Thyroid gland (tissue), 4 donors: ENCODE results near the gene VSNL1. TPM values are rescaled to one million over a fixed set of nuclear protein-coding genes. Genes with fewer than 3 reads are reported as not detected.

Experiments used
- DNase-seq, 2 donors: peaks; one replicate each; pipeline ENCODE4 v3.0.0-alpha.2; 2019
- H3K27ac ChIP-seq, 3 donors: fragments of 200-600 bp; sonication (generic); 1 replicate in 2 of 3; 2 replicates in 1 of 3; pipeline ENCODE4 v1.5.1; 2016 to 2019; ENCODE audit warnings: mild to moderate bottlenecking in 1 of 3, moderate library complexity in 1 of 3
- H3K27me3 ChIP-seq: fragments of 200-600 bp; sonication (generic); one replicate; pipeline ENCODE4 v1.5.1; 2019
- H3K36me3 ChIP-seq, 2 donors: fragments of 200-600 bp; sonication (generic); one replicate each; pipeline ENCODE4 v1.5.1; 2016 to 2019
- H3K4me1 ChIP-seq, 2 donors: fragments of 200-600 bp; sonication (generic); one replicate each; pipeline ENCODE4 v1.5.1; 2017 to 2019
- H3K4me3 ChIP-seq, 3 donors: fragments of 200-600 bp; sonication (generic); replicated peaks in 1 of 3; 1 replicate in 2 of 3; 2 replicates in 1 of 3; pipeline ENCODE4 v1.5.1; 2016; ENCODE audit warnings: mild to moderate bottlenecking in 1 of 3
- H3K9me3 ChIP-seq: fragments of 200-600 bp; sonication (generic); one replicate; pipeline ENCODE4 v1.5.1; 2017
- POLR2A ChIP-seq, 2 donors: fragments of 450-650 bp; IDR thresholded peaks; one replicate each; pipeline ENCODE4 v1.6.1; 2017; ENCODE audit warnings: antibody characterized with exemption in 2 of 2, mild to moderate bottlenecking in 2 of 2, moderate library complexity in 1 of 2
- WGBS, 2 donors: methylation state at CpG; one replicate each; pipeline ENCODE4 v1.1.5; 2017; 5-methylcytosine and 5-hydroxymethylcytosine counted together
- intact Hi-C: fragments of 100-400 bp; cut with DNase I; formaldehyde crosslinking; loops from one replicate; pipeline ENCODE4 v1.15.1; 2023
- total RNA-seq, 4 donors: library from RNA; depleted of rRNA; stranded (reverse); fragments of >200 nt; gene quantifications; one replicate each; pipeline ENCODE4 v1.2.3, GENCODE V29; 2016
- TF ChIP-seq, protein P1 (sequence below), 6 experiments: fragments of 200-600 bp in 3 of 6; fragments of 450-650 bp in 3 of 6; sonication (generic) in 3 of 6; IDR thresholded peaks; one replicate each; pipeline ENCODE4 v1.5.1; 2016 to 2019; ENCODE audit warnings: antibody characterized with exemption in 6 of 6, mild to moderate bottlenecking in 2 of 6, inconsistent platforms in 1 of 6, moderate library complexity in 1 of 6

Gene VSNL1
- total RNA-seq, 4 donors from 2014 or later: 0.33 to 0.45 TPM; not detected in 2

DNA sequence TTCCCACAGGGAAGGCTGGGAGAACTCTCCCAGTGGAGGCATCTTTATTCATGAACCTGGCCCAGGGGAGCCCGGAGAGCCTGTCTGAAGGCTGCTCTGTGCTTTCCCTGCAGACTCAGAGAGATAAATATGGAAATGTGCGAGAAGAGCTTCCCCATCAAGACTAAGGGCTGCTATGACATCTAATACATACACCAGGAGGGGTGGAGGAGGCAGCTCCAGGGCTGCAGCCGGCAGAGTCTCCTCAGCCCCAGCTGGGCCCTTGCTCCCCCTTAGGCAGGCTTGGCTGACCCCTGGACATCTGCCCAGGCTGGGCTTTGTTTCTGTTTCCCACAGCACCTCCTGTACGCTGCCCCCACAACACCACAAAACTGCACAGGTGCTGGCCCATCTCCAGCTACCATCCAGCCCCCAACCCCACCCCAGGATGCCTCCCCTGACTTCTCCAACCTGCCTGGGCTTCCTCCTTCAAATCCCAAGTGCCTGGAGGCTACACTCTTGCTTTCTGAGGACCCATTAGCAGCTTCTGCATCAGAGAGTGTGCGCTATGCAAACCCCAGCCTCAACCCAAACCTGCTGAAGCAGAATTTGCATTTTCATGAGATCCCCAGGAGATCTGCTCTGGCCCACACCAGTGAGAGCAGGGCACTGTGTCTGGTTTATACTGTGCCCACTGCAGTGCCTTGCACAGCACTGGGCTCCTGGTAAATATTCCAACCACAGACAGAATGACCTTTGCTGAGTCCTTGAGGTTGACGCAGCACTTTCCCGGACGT is 96.8 kb downstream of the VSNL1 start:
- peak; percentile 25 to 28 for DNase-seq
- TF ChIP-seq POLR2A (IDR thresholded peaks at IDR 0.05): no peak
- TF ChIP-seq, protein P1, sequence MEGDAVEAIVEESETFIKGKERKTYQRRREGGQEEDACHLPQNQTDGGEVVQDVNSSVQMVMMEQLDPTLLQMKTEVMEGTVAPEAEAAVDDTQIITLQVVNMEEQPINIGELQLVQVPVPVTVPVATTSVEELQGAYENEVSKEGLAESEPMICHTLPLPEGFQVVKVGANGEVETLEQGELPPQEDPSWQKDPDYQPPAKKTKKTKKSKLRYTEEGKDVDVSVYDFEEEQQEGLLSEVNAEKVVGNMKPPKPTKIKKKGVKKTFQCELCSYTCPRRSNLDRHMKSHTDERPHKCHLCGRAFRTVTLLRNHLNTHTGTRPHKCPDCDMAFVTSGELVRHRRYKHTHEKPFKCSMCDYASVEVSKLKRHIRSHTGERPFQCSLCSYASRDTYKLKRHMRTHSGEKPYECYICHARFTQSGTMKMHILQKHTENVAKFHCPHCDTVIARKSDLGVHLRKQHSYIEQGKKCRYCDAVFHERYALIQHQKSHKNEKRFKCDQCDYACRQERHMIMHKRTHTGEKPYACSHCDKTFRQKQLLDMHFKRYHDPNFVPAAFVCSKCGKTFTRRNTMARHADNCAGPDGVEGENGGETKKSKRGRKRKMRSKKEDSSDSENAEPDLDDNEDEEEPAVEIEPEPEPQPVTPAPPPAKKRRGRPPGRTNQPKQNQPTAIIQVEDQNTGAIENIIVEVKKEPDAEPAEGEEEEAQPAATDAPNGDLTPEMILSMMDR (IDR thresholded peaks at IDR 0.05): no peak
- no peak overlapping the region for H3K4me3 ChIP-seq
- H3K36me3 ChIP-seq: no peaks in the 10 kb centered on the region
- WGBS, 2 donors: 53 to 74% methylated on average over 7 to 8 of the region's 8 CpGs
- intact Hi-C loops: no loop called here
- H3K27me3 ChIP-seq: no peaks in the 10 kb centered on the region
- no peaks in the 10 kb centered on the region for H3K9me3 ChIP-seq
- no peaks in the 10 kb centered on the region for H3K4me1 ChIP-seq
- H3K27ac ChIP-seq: no peak overlapping the region

DNA sequence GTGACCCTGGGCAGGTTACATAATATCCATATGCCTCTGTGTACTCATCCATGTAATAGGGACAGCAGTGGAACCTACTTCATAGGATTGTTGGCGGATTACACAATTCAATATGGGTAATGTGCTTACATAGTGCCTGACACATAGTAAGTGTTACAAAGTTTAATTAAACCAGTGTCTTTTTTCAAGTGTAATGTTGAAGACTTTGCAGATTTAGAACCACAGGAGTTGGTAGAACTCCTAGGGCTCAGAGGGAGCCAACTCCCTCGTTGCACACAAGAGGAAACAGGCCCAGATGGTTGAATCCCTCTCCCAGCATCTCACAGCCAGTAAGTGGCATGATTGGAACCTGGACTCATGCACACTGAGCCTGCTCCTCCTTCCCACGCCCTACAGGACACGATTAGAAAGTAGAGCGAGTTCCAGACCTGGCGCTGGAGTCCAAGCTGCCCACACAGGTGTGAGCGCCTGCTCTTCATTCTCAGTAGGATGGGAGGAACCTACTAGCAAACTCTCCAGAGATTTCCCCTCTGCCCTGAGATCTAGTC is 97.8 kb downstream of the VSNL1 start:
- no peak overlapping the region for H3K4me3 ChIP-seq
- no peak for DNase-seq
- H3K4me1 ChIP-seq: no peaks in the 10 kb centered on the region
- no peaks in the 10 kb centered on the region for H3K9me3 ChIP-seq
- TF ChIP-seq, protein P1 (IDR thresholded peaks at IDR 0.05): no peak
- no peak for TF ChIP-seq POLR2A (IDR thresholded peaks at IDR 0.05)
- 90 to 92% methylated on average over 7 of the region's 7 CpGs for WGBS, 2 donors
- H3K27ac ChIP-seq: no peak overlapping the region
- no peaks in the 10 kb centered on the region for H3K36me3 ChIP-seq
- H3K27me3 ChIP-seq: no peaks in the 10 kb centered on the region
- intact Hi-C loops: no loop called here

DNA sequence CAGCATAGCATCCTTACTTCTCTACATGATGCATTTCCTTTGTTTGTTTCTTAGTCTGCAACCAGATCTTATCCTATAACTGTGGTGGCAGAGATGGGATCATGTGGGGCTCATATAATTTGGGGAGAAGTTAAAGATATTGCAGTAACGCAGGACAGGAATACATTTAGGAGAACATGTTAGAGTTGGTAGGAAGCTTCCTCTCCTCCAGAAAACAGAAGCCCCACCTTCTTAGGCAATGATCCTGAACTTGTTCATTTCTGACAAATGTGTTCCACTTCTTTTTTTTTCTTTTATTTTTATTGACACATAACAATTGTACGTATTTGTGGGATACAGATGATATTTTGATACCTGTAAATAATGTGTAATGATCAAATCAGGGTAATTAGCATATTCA is 99.9 kb downstream of the VSNL1 start:
- Histone ChIP-seq H3K9me3 (no peaks in the 10 kb centered on the region), H3K27ac (no peak overlapping the region), H3K4me3 (no peak overlapping the region), H3K27me3 (no peaks in the 10 kb centered on the region), H3K4me1 (no peaks in the 10 kb centered on the region), H3K36me3 (no peaks in the 10 kb centered on the region)
- intact Hi-C loops: no loop called here
- TF ChIP-seq, protein P1 (IDR thresholded peaks at IDR 0.05): no peak
- no peak for TF ChIP-seq POLR2A (IDR thresholded peaks at IDR 0.05)
- 96 to 97% methylated on average over 2 of the region's 2 CpGs for WGBS, 2 donors
- no peak for DNase-seq

DNA sequence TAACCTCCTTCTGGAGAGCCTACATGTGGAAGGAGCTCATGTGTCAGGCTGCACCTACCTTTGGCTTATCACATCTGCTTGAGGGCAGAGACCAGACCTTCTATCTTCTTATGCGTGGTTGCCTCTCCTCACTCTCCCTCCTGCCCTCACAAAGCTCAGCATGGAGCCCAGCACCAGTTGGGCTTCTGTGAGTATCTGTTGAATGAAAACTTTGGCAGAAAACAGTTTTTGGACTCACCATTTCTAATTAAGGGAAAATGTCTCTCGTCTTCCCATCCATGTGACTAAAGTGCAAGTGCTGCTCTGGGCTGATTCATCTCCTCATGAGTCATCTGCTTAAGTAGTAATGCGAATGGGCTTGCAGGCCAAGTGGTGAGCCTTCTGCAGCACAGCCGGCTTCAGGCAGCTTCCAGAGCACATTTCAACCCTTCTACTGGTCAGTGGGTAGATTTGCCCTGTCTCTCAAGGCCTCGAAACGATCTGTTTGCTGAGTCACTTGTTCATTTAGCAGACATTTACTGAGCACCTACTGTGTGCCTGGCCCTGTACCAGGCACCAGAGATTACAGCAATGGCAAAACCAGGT is 102.6 kb downstream of the VSNL1 start:
- intact Hi-C loops: no loop called here
- Histone ChIP-seq H3K4me3 (no peak overlapping the region), H3K36me3 (no peaks in the 10 kb centered on the region), H3K27ac (no peak overlapping the region), H3K27me3 (no peaks in the 10 kb centered on the region), H3K4me1 (peaks cover 7% of the 10 kb centered on the region in 2 donors), H3K9me3 (no peaks in the 10 kb centered on the region)
- no peak for DNase-seq
- 69 to 88% methylated on average over 6 of the region's 6 CpGs for WGBS, 2 donors
- TF ChIP-seq POLR2A (IDR thresholded peaks at IDR 0.05): no peak
- TF ChIP-seq, protein P1 (IDR thresholded peaks at IDR 0.05): no peak
